Measurements from ENCODE around the gene THAP3.

- TF ChIP-seq CTCF (IDR thresholded peaks at IDR 0.05), result no peak
- no peak for TF ChIP-seq POLR2A (IDR thresholded peaks at IDR 0.05; ENCODE audit: low read depth)
- TF ChIP-seq POLR2AphosphoS5 (IDR thresholded peaks at IDR 0.05), result no peak
- no peak for TF ChIP-seq EP300 (IDR thresholded peaks at IDR 0.05)
Measured at GRCh38 chr1:6630027-6630426, 5.4 kb downstream of the THAP3 start.

All from esophagus muscularis mucosa (tissue), 4 donors.